GM12891 (cell line): ENCODE measurements around the gene PTCSC3.

ENCODE experiments used
- POLR2A ChIP-seq: IDR thresholded peaks from 2 replicates; pipeline ENCODE4 v1.6.1; 2011; ENCODE audit warnings: low read depth, low read length, control low read depth
- POLR2AphosphoS5 ChIP-seq: IDR thresholded peaks from 2 replicates; pipeline ENCODE4 v1.6.1; 2011; ENCODE audit warnings: low read depth, low read length, control low read depth
- POU2F2 ChIP-seq: IDR thresholded peaks from 2 replicates; pipeline ENCODE4 v1.6.1; 2011; ENCODE audit warnings: low read depth, mild to moderate bottlenecking, control low read depth, low read length, moderate library complexity
- TAF1 ChIP-seq: IDR thresholded peaks from 2 replicates; pipeline ENCODE4 v1.6.1; 2011; ENCODE audit warnings: low read depth, low read length, control low read depth

DNA sequence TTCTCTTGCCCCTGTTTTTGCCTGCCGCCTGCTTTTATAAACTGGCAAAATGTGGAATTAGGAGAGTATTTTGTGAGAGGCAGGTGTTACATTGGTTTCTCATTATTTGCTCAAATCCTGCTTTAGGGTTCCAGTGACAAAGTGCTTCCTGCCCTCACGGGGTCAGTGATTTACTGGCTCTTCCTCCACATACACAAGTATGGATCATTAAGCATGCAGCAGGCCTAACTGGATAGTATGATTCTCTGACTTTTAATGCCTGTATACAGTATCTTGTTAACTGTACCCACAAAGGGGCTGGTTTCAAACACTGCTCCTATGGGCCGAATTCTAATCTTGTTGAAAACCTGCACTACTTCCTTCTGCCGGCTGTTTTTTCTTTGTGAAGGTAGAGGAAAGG lies 63.2 kb downstream of the PTCSC3 start:
- TF ChIP-seq POLR2A (no peak), POLR2AphosphoS5 (no peak), TAF1 (no peak), POU2F2 (no peak)
